Heart right ventricle (tissue), 16 donors: ENCODE results near the gene ALPL. TPM values are rescaled to one million over a fixed set of nuclear protein-coding genes. Genes with fewer than 3 reads are reported as not detected.

Source experiments
- ATAC-seq, 8 donors: fragments of 200-7000 bp; cut with Tn5 transposase; one replicate each; pipeline ENCODE4 v1.9.1; 2020; ENCODE audit warnings: mild to moderate bottlenecking in 8 of 8, moderate library complexity in 8 of 8, moderate number of reproducible peaks in 1 of 8
- DNase-seq, 2 donors: peaks; one replicate each; pipeline ENCODE4 v3.0.0-alpha.2; 2020
- H3K27ac ChIP-seq, 10 donors: fragments of 200-600 bp; sonication (generic) in 2 of 10; one replicate each; pipeline versions ENCODE4 v1.5.0 to v1.8.0; 2020 to 2022; ENCODE audit warnings: mild to moderate bottlenecking in 3 of 10
- H3K27me3 ChIP-seq, 7 donors: fragments of 200-600 bp; one replicate each; pipeline ENCODE4 v1.8.0; 2021 to 2022; ENCODE audit warnings: mild to moderate bottlenecking in 2 of 7
- H3K36me3 ChIP-seq, 9 donors: fragments of 200-600 bp; sonication (generic) in 1 of 9; one replicate each; pipeline versions ENCODE4 v1.5.0 to v1.8.0; 2020 to 2022; ENCODE audit warnings: mild to moderate bottlenecking in 2 of 9
- H3K4me1 ChIP-seq, 9 donors: fragments of 200-600 bp; sonication (generic) in 1 of 9; one replicate each; pipeline versions ENCODE4 v1.5.0 to v1.8.0; 2020 to 2022; ENCODE audit warnings: mild to moderate bottlenecking in 4 of 9
- H3K4me3 ChIP-seq, 10 donors: fragments of 200-600 bp; sonication (generic) in 2 of 10; one replicate each; pipeline versions ENCODE4 v1.5.0 to v1.8.0; 2020 to 2022; ENCODE audit warnings: mild to moderate bottlenecking in 7 of 10, moderate library complexity in 2 of 10
- H3K9me3 ChIP-seq, 11 donors: fragments of 200-600 bp in 10 of 11; sonication (generic) in 2 of 11; one replicate each; pipeline versions ENCODE4 v1.5.0 to v1.8.0; 2013 to 2022; ENCODE audit warnings: mild to moderate bottlenecking in 2 of 11, control low read depth in 1 of 11, moderate library complexity in 1 of 11
- WGBS, 2 donors: extraction: QIAGEN DNeasy Blood & Tissue Kit; methylation state at CpG; one replicate each; pipeline ENCODE4 v1.1.7; 2013; ENCODE audit warnings: inconsistent platforms in 1 of 2; 5-methylcytosine and 5-hydroxymethylcytosine counted together
- intact Hi-C, 10 donors: fragments of 100-400 bp; cut with DNase I; formaldehyde crosslinking; loops; one replicate each; pipeline versions ENCODE4 v1.11.1 to v1.14.2; 2022
- polyA plus RNA-seq, 2 donors: library from polyadenylated mRNA; stranded (reverse); fragments of 200-250 nt; gene quantifications; one replicate each; pipeline ENCODE4 v1.2.3, GENCODE V29; 2013
- total RNA-seq, 10 donors: library from RNA; stranded (reverse); fragmentation: NEBNext Ultra II Directional in 3 of 10; extraction: Animal tissue kit (Norgen Biotek cat#: 25700) in 3 of 10; gene quantifications; one replicate each; pipeline versions ENCODE4 v1.2.1 to v1.2.4, GENCODE V29; 2021 to 2023
- TF ChIP-seq, protein P1 (sequence below), 9 donors: fragments of 200-600 bp; sonication (generic) in 2 of 9; IDR thresholded peaks; one replicate each; pipeline versions ENCODE4 v1.5.0 to v1.8.0; 2021 to 2022; ENCODE audit warnings: antibody characterized with exemption in 9 of 9, mild to moderate bottlenecking in 5 of 9, moderate library complexity in 1 of 9
- donor health status: Arrhythmogenic right ventricular cardiomyopathy.
- donor health status: ischemic (EF 13 %, LVEDD 7.1; RV severe dilation, severe dysfunction).
- donor health status: healthy with polysubstance abuse.
- donor health status: DM: no; HTN: yes; CAD: no.
- donor health status: DM: no; HTN: no; CAD: no.
- donor health status: ischemic (EF 25% LVEDD 6.9; RV normal size, moderate dysfunction).
- donor health status: ischemic (EF 25% LVEDD 5.7; RV mildly dilated, moderate dysfunction).
- donor health status: healthy.
- donor health status: DM: yes; HTN: yes; CAD: no.
- donor health status: Ischemic cardiomyopathy.
- donor health status: ischemic (EF 35%, LVEDD 5.7; RV mildly dilated, moderate dysfunction).
- donor health status: nonischemic (EF 11% LVEDD 7.7; RV severe dilation, severe dysfunction).
- donor health status: DM: yes; HTN: yes; CAD: no.
- donor health status: PGD.
- donor health status: ischemic (EF 29% LVEDD 5.4; RV normal size, mild dysfunction).
- donor health status: nonischemic (EF 23%, LVEDD 6.1; RV moderate dilation, normal function).

The ALPL gene
- total and polyA plus RNA-seq, 12 donors = 7.1 to 21.1 (median 9.3) TPM

DNA sequence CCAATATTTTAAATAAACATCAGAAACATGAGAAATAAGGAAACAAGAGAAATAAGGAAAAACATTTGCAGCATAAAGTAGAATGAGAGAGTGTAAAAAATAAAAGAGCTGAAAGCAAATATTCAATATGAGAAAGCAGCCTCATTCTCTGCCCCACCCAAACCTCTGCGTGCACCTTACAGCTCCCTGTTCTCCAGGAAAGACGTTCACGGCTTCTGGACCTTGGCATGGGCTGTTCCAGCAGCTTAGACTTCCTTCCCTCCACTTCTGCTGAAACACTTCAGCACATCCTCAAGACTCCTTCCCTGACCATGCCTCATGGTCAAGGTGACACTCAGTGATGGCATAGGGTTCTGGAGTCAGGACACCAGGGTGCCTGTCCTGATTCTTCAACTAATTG, 23.3 kb downstream of the ALPL start:
- TF ChIP-seq, protein P1, sequence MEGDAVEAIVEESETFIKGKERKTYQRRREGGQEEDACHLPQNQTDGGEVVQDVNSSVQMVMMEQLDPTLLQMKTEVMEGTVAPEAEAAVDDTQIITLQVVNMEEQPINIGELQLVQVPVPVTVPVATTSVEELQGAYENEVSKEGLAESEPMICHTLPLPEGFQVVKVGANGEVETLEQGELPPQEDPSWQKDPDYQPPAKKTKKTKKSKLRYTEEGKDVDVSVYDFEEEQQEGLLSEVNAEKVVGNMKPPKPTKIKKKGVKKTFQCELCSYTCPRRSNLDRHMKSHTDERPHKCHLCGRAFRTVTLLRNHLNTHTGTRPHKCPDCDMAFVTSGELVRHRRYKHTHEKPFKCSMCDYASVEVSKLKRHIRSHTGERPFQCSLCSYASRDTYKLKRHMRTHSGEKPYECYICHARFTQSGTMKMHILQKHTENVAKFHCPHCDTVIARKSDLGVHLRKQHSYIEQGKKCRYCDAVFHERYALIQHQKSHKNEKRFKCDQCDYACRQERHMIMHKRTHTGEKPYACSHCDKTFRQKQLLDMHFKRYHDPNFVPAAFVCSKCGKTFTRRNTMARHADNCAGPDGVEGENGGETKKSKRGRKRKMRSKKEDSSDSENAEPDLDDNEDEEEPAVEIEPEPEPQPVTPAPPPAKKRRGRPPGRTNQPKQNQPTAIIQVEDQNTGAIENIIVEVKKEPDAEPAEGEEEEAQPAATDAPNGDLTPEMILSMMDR (IDR thresholded peaks at IDR 0.05) = no peak
- Histone ChIP-seq H3K4me1 (peaks cover 2 to 18% (median 12%) of the 10 kb centered on the region in 9 donors), H3K4me3 (no peak overlapping the region), H3K27me3 (peaks cover 0 to 14% (median 0%) of the 10 kb centered on the region in 7 donors), H3K36me3 (no peaks in the 10 kb centered on the region), H3K27ac (no peak overlapping the region), H3K9me3 (no peaks in the 10 kb centered on the region)
- ATAC-seq (no peak), DNase-seq (no peak)
- intact Hi-C loops = no loop called here
- 71 to 77% methylated on average over 3 of the region's 3 CpGs for WGBS, 2 donors

DNA sequence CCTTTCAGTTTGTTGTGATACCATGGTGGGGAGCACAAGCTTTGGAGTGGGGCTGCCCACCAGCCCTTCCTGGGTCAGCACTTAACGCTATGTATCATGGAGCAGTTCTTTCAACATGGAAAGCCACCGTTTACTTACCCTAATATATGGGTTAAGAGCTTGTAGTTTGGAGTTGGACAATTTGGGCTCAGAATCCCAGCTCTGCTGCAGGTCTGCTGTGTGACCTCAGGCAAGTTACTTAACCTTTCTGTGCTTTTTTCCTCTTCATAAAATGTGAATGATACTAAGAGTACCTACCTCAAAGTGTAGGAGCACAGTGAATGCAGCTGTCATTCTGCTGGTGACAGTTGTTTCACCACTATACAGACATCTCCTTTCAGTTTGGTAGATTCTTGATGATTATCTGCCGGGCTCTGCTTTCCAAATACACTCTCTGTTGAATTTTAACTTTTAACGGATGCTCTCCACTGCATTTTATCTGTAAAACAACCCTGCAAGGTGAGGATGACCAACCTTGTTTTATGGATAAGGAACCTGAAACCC, 23.8 kb downstream of the ALPL start:
- TF ChIP-seq, protein P1 (IDR thresholded peaks at IDR 0.05) = no peak
- H3K4me1 ChIP-seq = peaks cover 6 to 23% (median 17%) of the 10 kb centered on the region in 9 donors
- H3K27me3 ChIP-seq = peaks cover 0 to 16% (median 0%) of the 10 kb centered on the region in 7 donors
- H3K9me3 ChIP-seq = no peaks in the 10 kb centered on the region
- no peak for DNase-seq
- no peaks in the 10 kb centered on the region for H3K36me3 ChIP-seq
- intact Hi-C loops = no loop called here
- no peak overlapping the region for H3K4me3 ChIP-seq
- no peak overlapping the region for H3K27ac ChIP-seq
- no peak for ATAC-seq
- 91 to 92% methylated on average over 4 of the region's 4 CpGs for WGBS, 2 donors

DNA sequence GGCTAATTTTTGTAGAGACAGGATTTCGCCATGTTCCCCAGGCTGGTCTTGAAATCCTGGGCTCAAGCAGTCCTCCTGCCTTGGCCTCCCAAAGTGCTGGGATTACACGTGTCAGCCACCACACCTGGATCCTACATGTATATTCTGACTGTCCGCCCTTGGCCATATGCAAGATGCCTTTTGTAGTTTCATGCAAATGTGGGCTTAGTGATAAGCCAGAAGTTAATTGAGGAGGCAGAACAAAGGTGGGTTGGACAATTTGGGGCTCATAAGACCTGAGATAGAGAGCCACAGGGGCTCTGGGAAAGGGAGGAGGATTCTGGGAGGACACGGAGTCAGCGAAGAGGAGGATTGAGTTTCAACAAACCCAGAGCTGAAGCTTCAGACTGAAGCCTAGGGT, 24.9 kb downstream of the ALPL start:
- ATAC-seq (no peak), DNase-seq (no peak)
- TF ChIP-seq, protein P1 (IDR thresholded peaks at IDR 0.05) = no peak
- H3K4me1 ChIP-seq = peaks cover 9 to 32% (median 28%) of the 10 kb centered on the region in 9 donors
- H3K9me3 ChIP-seq = no peaks in the 10 kb centered on the region
- peaks cover 0 to 25% (median 0%) of the 10 kb centered on the region in 7 donors for H3K27me3 ChIP-seq
- no peak overlapping the region for H3K27ac ChIP-seq
- H3K36me3 ChIP-seq = no peaks in the 10 kb centered on the region
- 91 to 96% methylated on average over 5 of the region's 5 CpGs for WGBS, 2 donors
- intact Hi-C loops = no loop called here
- no peak overlapping the region for H3K4me3 ChIP-seq

DNA sequence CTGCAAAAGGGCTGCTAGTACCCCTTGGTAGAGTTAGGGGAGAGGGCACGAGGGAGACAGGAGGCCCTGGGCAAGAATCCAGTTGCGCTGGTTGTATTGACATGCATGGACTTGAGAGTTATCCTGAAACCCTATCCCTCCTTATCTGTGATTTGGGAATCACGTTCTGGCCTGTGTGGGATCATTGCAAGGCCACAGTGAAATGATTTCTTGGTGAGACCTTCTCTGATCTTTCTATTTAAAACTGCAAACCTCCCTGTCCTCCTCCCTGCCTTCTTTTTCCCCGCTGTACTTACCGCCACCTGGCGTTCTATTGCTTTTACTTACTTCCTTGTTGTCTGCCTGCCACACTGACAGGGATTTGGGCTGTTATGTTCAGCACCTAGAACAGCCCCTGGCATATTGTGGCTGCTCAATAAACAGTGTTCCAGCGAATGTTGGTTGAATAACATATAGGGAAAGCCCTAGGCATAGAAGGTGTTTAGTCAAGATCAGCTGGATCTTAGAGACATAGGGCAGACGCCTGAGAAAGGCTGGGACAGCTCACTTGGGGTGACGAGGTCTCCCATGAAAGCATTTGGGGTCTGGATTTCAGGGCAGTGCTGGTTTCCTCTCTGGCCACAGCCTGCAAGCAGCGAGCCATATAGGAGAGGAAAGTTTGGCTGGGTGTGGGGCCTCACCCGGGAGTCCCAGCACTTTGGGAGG, 25.6 kb downstream of the ALPL start:
- no peaks in the 10 kb centered on the region for H3K36me3 ChIP-seq
- DNase-seq (peak in 1 of 2 donors; percentile 32), ATAC-seq (peak in 2 of 8 donors; percentile 19 to 32)
- peaks cover 9 to 36% (median 29%) of the 10 kb centered on the region in 9 donors for H3K4me1 ChIP-seq
- TF ChIP-seq, protein P1 (IDR thresholded peaks at IDR 0.05) = peak in 8 of 9 donors; percentile 10 to 57 (median 48)
- WGBS, 2 donors = 58 to 59% methylated on average over 11 of the region's 11 CpGs
- intact Hi-C loops = no loop called here
- peaks cover 0 to 27% (median 0%) of the 10 kb centered on the region in 7 donors for H3K27me3 ChIP-seq
- H3K4me3 ChIP-seq = no peak overlapping the region
- H3K27ac ChIP-seq = peak overlapping the region in 2 of 10 donors; percentile 15 to 46
- H3K9me3 ChIP-seq = no peaks in the 10 kb centered on the region
